ENCODE measurements around the gene CCDC3.

Gene CCDC3

GRCh38 chr10:12890958-12891357 is 110.6 kb downstream of the CCDC3 start:
- H2AFZ ChIP-seq (ENCODE audit: low read length) = no peak overlapping the region
- H3K9ac ChIP-seq (ENCODE audit: low read length) = no peak overlapping the region
- no peaks in the 10 kb centered on the region for H3K4me1 ChIP-seq (ENCODE audit: low read length)
- no peaks in the 10 kb centered on the region for H3F3A ChIP-seq (ENCODE audit: insufficient read depth, low read length)
- no peaks in the 10 kb centered on the region for H3K36me3 ChIP-seq (replicated peaks; ENCODE audit: insufficient read depth, low read length)
- no peak for DNase-seq
- H3K4me3 ChIP-seq (ENCODE audit: low read length) = no peak overlapping the region
- no peaks in the 10 kb centered on the region for H3K9me3 ChIP-seq (replicated peaks; ENCODE audit: insufficient read depth, low read length)
- H3K9me2 ChIP-seq (replicated peaks; ENCODE audit: insufficient read depth, low read length) = no peaks in the 10 kb centered on the region
- H3K79me2 ChIP-seq (ENCODE audit: low read length) = no peaks in the 10 kb centered on the region
- H4K20me1 ChIP-seq (ENCODE audit: insufficient read depth, low read length) = no peaks in the 10 kb centered on the region
- no peak overlapping the region for H3K27ac ChIP-seq (ENCODE audit: low read length)
- no peak for TF ChIP-seq EZH2 (optimal IDR thresholded peaks at IDR 0.05; ENCODE audit: low read depth, low read length)
- TF ChIP-seq, protein P1, sequence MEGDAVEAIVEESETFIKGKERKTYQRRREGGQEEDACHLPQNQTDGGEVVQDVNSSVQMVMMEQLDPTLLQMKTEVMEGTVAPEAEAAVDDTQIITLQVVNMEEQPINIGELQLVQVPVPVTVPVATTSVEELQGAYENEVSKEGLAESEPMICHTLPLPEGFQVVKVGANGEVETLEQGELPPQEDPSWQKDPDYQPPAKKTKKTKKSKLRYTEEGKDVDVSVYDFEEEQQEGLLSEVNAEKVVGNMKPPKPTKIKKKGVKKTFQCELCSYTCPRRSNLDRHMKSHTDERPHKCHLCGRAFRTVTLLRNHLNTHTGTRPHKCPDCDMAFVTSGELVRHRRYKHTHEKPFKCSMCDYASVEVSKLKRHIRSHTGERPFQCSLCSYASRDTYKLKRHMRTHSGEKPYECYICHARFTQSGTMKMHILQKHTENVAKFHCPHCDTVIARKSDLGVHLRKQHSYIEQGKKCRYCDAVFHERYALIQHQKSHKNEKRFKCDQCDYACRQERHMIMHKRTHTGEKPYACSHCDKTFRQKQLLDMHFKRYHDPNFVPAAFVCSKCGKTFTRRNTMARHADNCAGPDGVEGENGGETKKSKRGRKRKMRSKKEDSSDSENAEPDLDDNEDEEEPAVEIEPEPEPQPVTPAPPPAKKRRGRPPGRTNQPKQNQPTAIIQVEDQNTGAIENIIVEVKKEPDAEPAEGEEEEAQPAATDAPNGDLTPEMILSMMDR (IDR thresholded peaks at IDR 0.05; ENCODE audit: low read length) = no peak
- no peak for TF ChIP-seq EZH2phosphoT487 (IDR thresholded peaks at IDR 0.05; ENCODE audit: low read length)
- H3K27me3 ChIP-seq (replicated peaks; ENCODE audit: insufficient read depth, low read length) = no peaks in the 10 kb centered on the region
- H3K4me2 ChIP-seq (ENCODE audit: low read depth, low read length) = no peak overlapping the region

DNA sequence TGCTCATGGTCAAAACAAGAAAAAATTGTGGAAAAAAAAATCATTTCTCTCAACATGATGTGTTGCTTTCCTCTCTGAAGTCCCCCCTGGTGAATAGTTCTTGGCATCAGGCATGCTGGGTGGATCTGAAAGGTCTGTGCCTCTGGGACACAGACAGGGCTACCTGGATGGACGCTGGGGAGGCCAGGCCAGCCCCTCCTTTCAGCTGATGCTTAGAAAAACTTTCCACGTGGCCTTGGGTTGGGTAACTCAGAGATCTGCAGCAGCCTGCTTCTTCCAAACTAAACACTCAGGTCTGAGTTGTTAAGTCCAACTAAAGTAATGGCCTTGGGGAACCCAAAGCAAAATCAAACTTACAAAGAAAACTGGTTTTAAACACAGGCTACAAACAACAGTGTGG is 113.0 kb downstream of the CCDC3 start:
- H3K4me1 ChIP-seq (ENCODE audit: low read length) = no peaks in the 10 kb centered on the region
- no peak overlapping the region for H3K9ac ChIP-seq (ENCODE audit: low read length)
- H3K9me2 ChIP-seq (replicated peaks; ENCODE audit: insufficient read depth, low read length) = no peaks in the 10 kb centered on the region
- H3K4me2 ChIP-seq (ENCODE audit: low read depth, low read length) = no peak overlapping the region
- no peak for DNase-seq
- H2AFZ ChIP-seq (ENCODE audit: low read length) = no peak overlapping the region
- H3K27ac ChIP-seq (ENCODE audit: low read length) = no peak overlapping the region
- no peaks in the 10 kb centered on the region for H3K36me3 ChIP-seq (replicated peaks; ENCODE audit: insufficient read depth, low read length)
- H3K4me3 ChIP-seq (ENCODE audit: low read length) = no peak overlapping the region
- no peaks in the 10 kb centered on the region for H4K20me1 ChIP-seq (ENCODE audit: insufficient read depth, low read length)
- H3K79me2 ChIP-seq (ENCODE audit: low read length) = no peaks in the 10 kb centered on the region
- TF ChIP-seq EZH2phosphoT487 (IDR thresholded peaks at IDR 0.05; ENCODE audit: low read length) = no peak
- no peak for TF ChIP-seq EZH2 (optimal IDR thresholded peaks at IDR 0.05; ENCODE audit: low read depth, low read length)
- TF ChIP-seq, protein P1 (IDR thresholded peaks at IDR 0.05; ENCODE audit: low read length) = no peak
- no peaks in the 10 kb centered on the region for H3K27me3 ChIP-seq (replicated peaks; ENCODE audit: insufficient read depth, low read length)
- H3K9me3 ChIP-seq (replicated peaks; ENCODE audit: insufficient read depth, low read length) = no peaks in the 10 kb centered on the region
- no peaks in the 10 kb centered on the region for H3F3A ChIP-seq (ENCODE audit: insufficient read depth, low read length)

DNA sequence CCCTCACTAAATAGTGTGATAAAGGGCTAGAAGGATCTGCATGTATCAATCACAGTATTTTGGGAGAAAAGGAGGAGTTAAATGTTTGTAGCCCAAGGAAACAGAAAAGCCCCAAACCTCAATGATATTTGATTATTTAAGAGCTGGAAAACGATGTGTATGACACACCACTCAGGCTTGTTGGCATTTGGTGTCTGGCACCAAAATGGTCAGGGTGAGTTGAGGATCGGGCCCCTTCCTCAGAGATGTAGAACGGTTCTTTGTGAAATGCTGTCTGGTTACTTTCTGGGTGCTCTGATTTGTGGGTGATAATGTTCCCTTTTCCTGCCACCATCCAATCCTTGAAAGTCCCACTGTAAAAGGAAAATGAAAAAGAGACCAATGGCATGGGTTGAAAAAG is 113.7 kb downstream of the CCDC3 start:
- no peak for TF ChIP-seq EZH2phosphoT487 (IDR thresholded peaks at IDR 0.05; ENCODE audit: low read length)
- TF ChIP-seq EZH2 (optimal IDR thresholded peaks at IDR 0.05; ENCODE audit: low read depth, low read length) = no peak
- TF ChIP-seq, protein P1 (IDR thresholded peaks at IDR 0.05; ENCODE audit: low read length) = no peak
- Histone ChIP-seq H3K9ac (ENCODE audit: low read length) (no peak overlapping the region), H2AFZ (ENCODE audit: low read length) (no peak overlapping the region), H3K27me3 (replicated peaks; ENCODE audit: insufficient read depth, low read length) (no peaks in the 10 kb centered on the region), H3K27ac (ENCODE audit: low read length) (no peak overlapping the region), H3K9me2 (replicated peaks; ENCODE audit: insufficient read depth, low read length) (no peaks in the 10 kb centered on the region), H3K79me2 (ENCODE audit: low read length) (no peaks in the 10 kb centered on the region), H3F3A (ENCODE audit: insufficient read depth, low read length) (no peaks in the 10 kb centered on the region), H3K9me3 (replicated peaks; ENCODE audit: insufficient read depth, low read length) (no peaks in the 10 kb centered on the region), H4K20me1 (ENCODE audit: insufficient read depth, low read length) (no peaks in the 10 kb centered on the region), H3K36me3 (replicated peaks; ENCODE audit: insufficient read depth, low read length) (no peaks in the 10 kb centered on the region), H3K4me2 (ENCODE audit: low read depth, low read length) (no peak overlapping the region), H3K4me3 (ENCODE audit: low read length) (no peak overlapping the region), H3K4me1 (ENCODE audit: low read length) (no peaks in the 10 kb centered on the region)
- DNase-seq = no peak
